NCI-H128 (cell line): ENCODE measurements around the gene MAEA.

Source experiments
- DNase-seq: peaks from one replicate; lab custom pipeline; 2025; ENCODE audit not compliant: unreplicated experiment; lab: John Stamatoyannopoulos, UW

Gene MAEA

GRCh38 chr4:1349359-1350168, 59.9 kb downstream of the MAEA start:
- no peak for DNase-seq

GRCh38 chr4:1350169-1350520, 60.5 kb downstream of the MAEA start:
- no peak for DNase-seq

GRCh38 chr4:1351854-1352566, 62.3 kb downstream of the MAEA start:
- DNase-seq, result peak; percentile 58

- DNase-seq, result no peak
These were observed 62.8 kb downstream of the MAEA start for GRCh38 chr4:1352567-1352900.

GRCh38 chr4:1353186-1354055, 63.7 kb downstream of the MAEA start:
- no peak for DNase-seq

GRCh38 chr4:1354136-1354982, 64.7 kb downstream of the MAEA start:
- DNase-seq, result no peak

- DNase-seq, result no peak
These were observed 65.2 kb downstream of the MAEA start for GRCh38 chr4:1354983-1355275.

GRCh38 chr4:1355378-1355777, 65.7 kb downstream of the MAEA start:
- no peak for DNase-seq

- no peak for DNase-seq
These were observed 66.7 kb downstream of the MAEA start for GRCh38 chr4:1356181-1356998.

GRCh38 chr4:1357356-1358248, 67.9 kb downstream of the MAEA start:
- DNase-seq, result no peak

GRCh38 chr4:1358421-1359143, 68.9 kb downstream of the MAEA start:
- no peak for DNase-seq

GRCh38 chr4:1359144-1359501, 69.4 kb downstream of the MAEA start:
- no peak for DNase-seq

GRCh38 chr4:1359976-1360375, 70.3 kb downstream of the MAEA start:
- DNase-seq, result no peak

- no peak for DNase-seq
These were observed 71.0 kb downstream of the MAEA start for GRCh38 chr4:1360423-1361283.

- no peak for DNase-seq
These were observed 71.7 kb downstream of the MAEA start for GRCh38 chr4:1361431-1361830.

- DNase-seq, result no peak
These were observed 72.4 kb downstream of the MAEA start for GRCh38 chr4:1362046-1362445.

- DNase-seq, result no peak
These were observed 72.8 kb downstream of the MAEA start for GRCh38 chr4:1362521-1362920.

GRCh38 chr4:1363513-1363912, 73.8 kb downstream of the MAEA start:
- DNase-seq, result no peak
